Mucosa of stomach (tissue), 1 donor: ENCODE results near the gene ZDHHC11.
"Not testable (repeated sequence)": the region's sequence is repeated elsewhere in the genome, so short reads cannot be mapped to it uniquely, and the experiment has no call there.

Experiments
- H3K27me3 ChIP-seq: one replicate; pipeline ENCODE4 v1.7.0; 2013; ENCODE audit warnings: mild to moderate bottlenecking, low read length; ENCODE audit not compliant: control insufficient read depth, insufficient read depth
- H3K36me3 ChIP-seq: one replicate; pipeline ENCODE4 v1.7.0; 2013; ENCODE audit warnings: low read length; ENCODE audit not compliant: control insufficient read depth, insufficient read depth
- H3K4me1 ChIP-seq: one replicate; pipeline ENCODE4 v1.7.0; 2013; ENCODE audit warnings: mild to moderate bottlenecking, low read length; ENCODE audit not compliant: control insufficient read depth, insufficient read depth
- H3K4me3 ChIP-seq: one replicate; pipeline ENCODE4 v1.7.0; 2013; ENCODE audit warnings: low read length
- H3K9ac ChIP-seq: one replicate; pipeline ENCODE4 v1.7.0; 2013; ENCODE audit warnings: mild to moderate bottlenecking, low read length, moderate library complexity
- H3K9me3 ChIP-seq: one replicate; pipeline ENCODE4 v1.7.0; 2013; ENCODE audit warnings: mild to moderate bottlenecking, low read length, moderate library complexity; ENCODE audit not compliant: control insufficient read depth
- donor health status: Pancreatic carcinoma.

The ZDHHC11 gene

GRCh38 chr5:885529-885928 is 34.7 kb upstream of the ZDHHC11 start:
- Histone ChIP-seq H3K27me3 (no peaks in the 10 kb centered on the region), H3K36me3 (peaks cover 29% of the 10 kb centered on the region), H3K9me3 (no peaks in the 10 kb centered on the region), H3K4me3 (no peak overlapping the region), H3K4me1 (peaks cover 4% of the 10 kb centered on the region), H3K9ac (no peak overlapping the region)

GRCh38 chr5:885127-885442 is 34.3 kb upstream of the ZDHHC11 start:
- Histone ChIP-seq H3K9ac (no peak overlapping the region), H3K9me3 (no peaks in the 10 kb centered on the region), H3K4me1 (peaks cover 4% of the 10 kb centered on the region), H3K36me3 (peaks cover 29% of the 10 kb centered on the region), H3K4me3 (no peak overlapping the region), H3K27me3 (no peaks in the 10 kb centered on the region)

GRCh38 chr5:884345-885126 is 33.8 kb upstream of the ZDHHC11 start:
- Histone ChIP-seq H3K9ac (no peak overlapping the region), H3K4me3 (no peak overlapping the region), H3K9me3 (no peaks in the 10 kb centered on the region), H3K36me3 (peaks cover 29% of the 10 kb centered on the region), H3K27me3 (no peaks in the 10 kb centered on the region), H3K4me1 (peaks cover 4% of the 10 kb centered on the region)

DNA sequence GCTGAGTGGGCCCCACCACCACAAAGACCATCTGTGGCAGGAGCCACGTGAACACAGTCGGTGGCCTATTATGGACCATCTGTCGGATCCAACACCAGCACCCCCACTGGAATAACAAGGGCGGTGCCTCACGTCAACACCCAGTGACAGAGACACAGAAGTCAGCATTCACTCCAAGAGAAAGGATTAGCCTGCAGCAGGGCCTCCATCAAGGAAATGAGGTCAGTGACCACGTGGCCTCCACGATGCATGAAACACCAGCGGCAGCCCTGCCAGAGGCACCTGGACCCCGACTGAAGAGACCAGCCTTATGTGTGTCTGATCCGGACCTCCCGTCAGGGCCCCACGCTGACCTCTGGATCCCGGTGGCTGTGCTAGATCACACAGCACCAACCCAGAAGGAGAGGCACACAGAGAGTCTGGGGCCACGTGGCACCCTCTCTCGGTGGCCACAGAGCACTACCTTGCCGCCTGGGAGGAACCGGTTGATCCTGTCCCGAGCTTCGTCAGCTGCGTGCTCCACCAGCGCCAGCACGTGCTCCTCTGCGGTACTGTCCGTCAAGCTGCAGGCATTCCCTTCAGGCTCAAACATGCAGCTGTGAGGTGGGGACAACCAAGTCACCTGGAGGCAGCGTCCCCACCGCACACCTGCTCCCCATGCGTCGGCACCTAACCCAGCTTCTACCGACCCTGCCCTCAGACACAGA is 32.8 kb upstream of the ZDHHC11 start:
- Histone ChIP-seq H3K4me3 (no peak overlapping the region), H3K9me3 (no peaks in the 10 kb centered on the region), H3K36me3 (peaks cover 29% of the 10 kb centered on the region), H3K9ac (no peak overlapping the region), H3K27me3 (no peaks in the 10 kb centered on the region), H3K4me1 (peaks cover 4% of the 10 kb centered on the region)

DNA sequence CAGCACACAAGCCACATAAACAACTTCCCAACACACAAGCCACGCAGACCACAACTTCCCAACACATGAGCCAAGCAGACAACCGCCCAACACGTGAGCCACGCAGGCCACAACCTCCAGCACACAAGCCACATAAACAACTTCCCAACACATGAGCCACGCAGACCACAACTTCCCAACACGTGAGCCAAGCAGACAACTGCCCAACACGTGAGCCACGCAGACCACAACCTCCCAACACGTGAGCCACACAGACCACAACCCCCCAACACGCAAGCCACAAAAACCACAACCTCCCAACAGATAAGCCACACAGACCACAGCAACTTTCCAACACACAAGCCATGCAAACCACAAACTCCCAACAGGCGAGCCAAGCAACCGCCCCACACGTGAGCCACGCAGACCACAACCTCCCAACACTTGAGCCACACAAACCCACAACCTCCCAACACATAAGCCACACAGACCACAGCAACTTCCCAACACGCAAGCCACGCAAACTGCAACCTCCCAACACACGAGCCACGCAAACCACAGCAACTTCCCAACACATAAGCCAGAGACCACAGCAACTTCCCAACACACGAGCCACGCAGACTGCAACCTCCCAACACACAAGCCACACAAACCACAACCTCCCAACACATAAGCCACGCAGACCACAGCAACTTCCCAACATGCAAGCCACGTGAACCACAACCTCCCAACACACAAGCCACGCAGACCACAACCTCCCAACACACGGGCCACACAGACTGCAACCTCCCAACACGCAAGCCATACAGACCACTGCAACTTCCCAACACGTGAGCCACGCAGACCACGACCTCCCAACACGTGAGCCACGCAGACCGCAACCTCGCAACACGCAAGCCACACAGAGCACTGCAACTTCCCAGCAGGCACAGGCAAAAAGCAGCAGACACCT is 31.7 kb upstream of the ZDHHC11 start:
- Histone ChIP-seq H3K4me1 (peaks cover 4% of the 10 kb centered on the region), H3K27me3 (no peaks in the 10 kb centered on the region), H3K36me3 (peaks cover 33% of the 10 kb centered on the region), H3K4me3 (no peak overlapping the region), H3K9ac (no peak overlapping the region), H3K9me3 (no peaks in the 10 kb centered on the region)

- H3K36me3 ChIP-seq = peaks cover 33% of the 10 kb centered on the region
- no peak overlapping the region for H3K9ac ChIP-seq
- H3K4me1 ChIP-seq = peaks cover 4% of the 10 kb centered on the region
- no peaks in the 10 kb centered on the region for H3K27me3 ChIP-seq
- no peaks in the 10 kb centered on the region for H3K9me3 ChIP-seq
- no peak overlapping the region for H3K4me3 ChIP-seq
These were observed 30.8 kb upstream of the ZDHHC11 start for GRCh38 chr5:881551-881935.

DNA sequence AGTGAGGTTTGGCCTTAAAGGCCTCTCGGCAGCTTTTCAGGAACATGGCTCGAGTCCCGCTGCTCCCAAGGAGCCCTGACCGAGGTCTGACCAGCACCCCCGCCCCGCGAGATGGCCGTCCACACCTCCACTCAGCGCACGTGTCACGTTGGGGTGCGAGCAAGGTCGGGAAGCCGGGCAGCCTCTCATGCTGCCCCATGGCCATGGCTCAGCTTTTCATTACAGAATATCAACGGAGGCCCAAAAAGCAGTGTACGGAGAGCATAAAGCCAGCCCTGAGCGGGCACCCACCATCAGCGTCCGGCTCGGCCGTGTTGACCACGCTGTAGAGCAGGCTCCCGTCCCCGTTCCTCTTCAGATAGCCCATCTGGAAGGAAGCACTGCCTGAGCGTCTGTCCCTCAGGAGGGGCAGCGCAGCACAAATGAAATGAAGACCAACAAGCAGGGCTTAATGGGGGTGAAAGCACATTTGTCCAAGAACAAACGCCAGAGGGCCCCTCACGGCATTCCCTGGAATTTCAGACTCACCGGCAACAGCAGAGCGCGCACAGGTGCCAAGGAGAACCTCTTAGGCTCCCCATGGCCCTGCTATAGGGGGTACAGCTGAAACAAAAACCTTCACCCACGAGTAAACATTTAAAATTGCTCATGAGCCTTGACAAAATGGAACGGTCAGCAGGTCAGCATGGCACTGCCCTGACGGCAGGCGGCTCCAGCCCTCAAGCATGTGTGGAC is 30.2 kb upstream of the ZDHHC11 start:
- H3K27me3 ChIP-seq = no peaks in the 10 kb centered on the region
- H3K9ac ChIP-seq = no peak overlapping the region
- peaks cover 33% of the 10 kb centered on the region for H3K36me3 ChIP-seq
- no peaks in the 10 kb centered on the region for H3K9me3 ChIP-seq
- no peak overlapping the region for H3K4me3 ChIP-seq
- peaks cover 4% of the 10 kb centered on the region for H3K4me1 ChIP-seq

DNA sequence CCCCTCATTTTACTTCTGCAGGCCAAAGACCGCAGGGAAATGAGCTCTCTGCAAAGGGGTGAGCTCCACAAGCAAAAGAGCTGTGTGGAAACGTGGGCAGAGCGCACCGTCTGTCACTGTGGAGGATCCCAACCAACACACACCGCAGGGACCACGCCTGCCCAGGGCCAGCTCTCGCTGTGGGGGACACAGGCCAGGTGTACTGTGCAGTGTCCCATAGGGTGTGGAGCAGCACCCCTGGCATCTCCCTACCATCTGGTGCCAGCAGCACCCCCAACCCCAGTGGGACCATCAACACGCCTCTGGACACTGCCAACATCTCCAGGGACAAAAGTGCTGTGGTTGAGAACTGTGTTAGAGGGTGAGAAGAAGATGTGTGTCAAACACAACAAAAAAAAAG is 27.9 kb upstream of the ZDHHC11 start:
- H3K4me3 ChIP-seq, H3K27me3 ChIP-seq, H3K9ac ChIP-seq, H3K4me1 ChIP-seq, H3K9me3 ChIP-seq: not testable (repeated sequence)
- peaks cover 23% of the 10 kb centered on the region for H3K36me3 ChIP-seq

DNA sequence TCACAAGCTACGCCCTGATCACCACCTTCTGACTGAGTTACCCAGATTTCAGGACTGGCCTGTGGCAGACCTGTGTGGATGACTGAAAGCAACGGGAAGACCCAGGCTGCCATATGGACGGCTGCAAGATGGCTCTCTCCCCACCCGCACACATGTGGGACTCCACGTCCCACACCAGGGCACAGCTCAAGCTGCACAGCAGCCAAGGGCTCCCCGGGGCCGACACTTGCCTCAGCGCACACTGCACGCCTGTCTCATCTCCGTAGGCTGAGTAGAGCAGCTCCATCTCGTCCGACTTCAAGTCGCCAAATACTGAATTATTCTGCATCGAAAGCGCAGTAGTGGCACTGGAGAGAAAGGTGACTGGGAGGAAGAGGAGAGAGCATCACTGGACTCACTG is 27.3 kb upstream of the ZDHHC11 start:
- H3K36me3 ChIP-seq = peaks cover 22% of the 10 kb centered on the region
- no peak overlapping the region for H3K9ac ChIP-seq
- H3K27me3 ChIP-seq = no peaks in the 10 kb centered on the region
- H3K4me3 ChIP-seq = no peak overlapping the region
- H3K9me3 ChIP-seq = no peaks in the 10 kb centered on the region
- H3K4me1 ChIP-seq = peaks cover 7% of the 10 kb centered on the region

DNA sequence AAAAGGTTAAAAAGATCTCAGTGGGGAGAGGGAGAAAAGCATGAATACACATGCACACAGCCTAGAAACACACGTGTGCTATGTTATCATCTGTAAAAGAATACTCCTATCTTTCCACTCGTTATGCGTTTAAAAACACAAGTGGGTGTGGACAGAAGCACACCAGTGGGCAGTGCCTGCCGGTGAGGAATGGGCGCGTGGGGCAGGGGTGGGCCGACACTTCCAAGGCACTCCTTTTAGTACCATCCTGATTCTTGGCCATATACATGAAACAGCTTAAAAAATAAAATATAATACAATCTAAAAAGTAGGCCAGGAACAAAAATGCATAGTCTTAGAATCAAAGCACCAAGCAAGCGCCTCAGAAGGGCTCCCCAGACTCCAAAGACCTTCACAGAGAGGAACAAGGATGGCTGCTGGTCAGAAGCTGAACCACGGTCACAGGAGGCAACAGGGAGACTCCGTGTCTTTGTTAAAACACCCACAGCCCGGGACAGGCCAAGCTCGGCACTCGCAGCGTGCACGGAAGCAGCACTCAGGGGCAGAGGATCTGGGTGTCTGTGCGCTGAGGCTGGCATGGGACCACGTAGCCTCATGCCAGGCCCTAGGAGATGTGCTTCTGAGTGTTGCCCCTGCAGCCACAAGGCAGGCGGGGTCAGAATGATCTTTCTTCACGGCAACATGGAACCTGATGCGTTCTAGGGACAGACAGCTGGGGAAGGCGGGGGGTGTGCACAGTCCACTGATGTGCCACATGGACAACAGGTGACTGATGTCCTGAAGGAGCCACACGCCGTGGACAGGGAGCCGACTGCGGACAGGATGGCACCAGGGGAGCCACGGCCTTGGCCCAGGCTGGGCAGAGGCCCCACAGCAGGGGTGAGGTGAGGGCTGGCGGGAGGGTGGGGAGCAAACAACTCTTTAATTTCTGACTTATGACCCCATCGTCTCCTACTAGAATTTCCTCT is 25.9 kb upstream of the ZDHHC11 start:
- H3K27me3 ChIP-seq = no peaks in the 10 kb centered on the region
- H3K4me3 ChIP-seq = no peak overlapping the region
- peaks cover 13% of the 10 kb centered on the region for H3K36me3 ChIP-seq
- H3K9me3 ChIP-seq = no peaks in the 10 kb centered on the region
- H3K4me1 ChIP-seq = peaks cover 9% of the 10 kb centered on the region
- no peak overlapping the region for H3K9ac ChIP-seq

- Histone ChIP-seq H3K9me3 (no peaks in the 10 kb centered on the region), H3K27me3 (no peaks in the 10 kb centered on the region), H3K4me1 (peaks cover 9% of the 10 kb centered on the region), H3K9ac (no peak overlapping the region), H3K36me3 (peaks cover 8% of the 10 kb centered on the region), H3K4me3 (no peak overlapping the region)
These were observed 25.1 kb upstream of the ZDHHC11 start for GRCh38 chr5:875931-876330.
